Activated naive CD8-positive, alpha-beta T cell treated with anti-CD3 and anti-CD28 coated beads, Interleukin-2, amount 50 U/mL, for 24 hours (primary cell): Measurements from ENCODE around the gene CBFA2T3.
A peak's percentile ranks its signal among the peaks of the same experiment; 100 is the strongest.
"Not testable (repeated sequence)": the region's sequence is repeated elsewhere in the genome, so short reads cannot be mapped to it uniquely, and the experiment has no call there.

ENCODE experiments used
- ATAC-seq: fragments of 150-1000 bp; cut with Tn5 transposase; one replicate; pipeline ENCODE4 v1.10.0; 2021
- DNase-seq: peaks from one replicate; pipeline ENCODE4 v3.0.0; 2021
- H3K27ac Mint-ChIP-seq: one replicate; pipeline ENCODE4 v1.8.0; 2021; ENCODE audit warnings: mild to moderate bottlenecking, mixed read lengths
- H3K27me3 Mint-ChIP-seq: one replicate; pipeline ENCODE4 v1.8.0; 2021; ENCODE audit warnings: mixed read lengths
- H3K36me3 Mint-ChIP-seq: one replicate; pipeline ENCODE4 v1.8.0; 2021; ENCODE audit warnings: low read depth, mixed read lengths
- H3K4me1 Mint-ChIP-seq: one replicate; pipeline ENCODE4 v1.8.0; 2021; ENCODE audit warnings: mixed read lengths
- H3K4me3 Mint-ChIP-seq: one replicate; pipeline ENCODE4 v1.8.0; 2021; ENCODE audit warnings: mild to moderate bottlenecking, moderate library complexity, mixed read lengths
- H3K9me3 Mint-ChIP-seq: one replicate; pipeline ENCODE4 v1.8.0; 2021; ENCODE audit warnings: mixed read lengths

Gene CBFA2T3

GRCh38 chr16:88906020-88906419, 71.0 kb downstream of the CBFA2T3 start:
- Mint-ChIP-seq H3K4me3 (no peak overlapping the region), H3K9me3 (no peaks in the 10 kb centered on the region), H3K27me3 (no peaks in the 10 kb centered on the region), H3K27ac (no peak overlapping the region), H3K36me3 (no peaks in the 10 kb centered on the region), H3K4me1 (no peaks in the 10 kb centered on the region)
- DNase-seq (no peak), ATAC-seq (no peak)

GRCh38 chr16:88905563-88905962, 71.4 kb downstream of the CBFA2T3 start:
- Mint-ChIP-seq H3K9me3 (no peaks in the 10 kb centered on the region), H3K4me1 (no peaks in the 10 kb centered on the region), H3K27me3 (no peaks in the 10 kb centered on the region), H3K36me3 (no peaks in the 10 kb centered on the region), H3K27ac (no peak overlapping the region), H3K4me3 (no peak overlapping the region)
- no peak for ATAC-seq
- DNase-seq = peak; percentile 19

- no peaks in the 10 kb centered on the region for H3K9me3 Mint-ChIP-seq
- no peak for ATAC-seq
- no peak for DNase-seq
Measured at GRCh38 chr16:88904676-88905365, 72.2 kb downstream of the CBFA2T3 start.

GRCh38 chr16:88903267-88903666, 73.7 kb downstream of the CBFA2T3 start:
- no peaks in the 10 kb centered on the region for H3K4me1 Mint-ChIP-seq
- H3K36me3 Mint-ChIP-seq = no peaks in the 10 kb centered on the region
- DNase-seq (no peak), ATAC-seq (no peak)
- H3K27ac Mint-ChIP-seq = no peak overlapping the region
- no peak overlapping the region for H3K4me3 Mint-ChIP-seq
- no peaks in the 10 kb centered on the region for H3K27me3 Mint-ChIP-seq
- H3K9me3 Mint-ChIP-seq = no peaks in the 10 kb centered on the region

More at GRCh38 chr16:88904676-88905365, 72.2 kb downstream of the CBFA2T3 start:
- H3K36me3 Mint-ChIP-seq = no peaks in the 10 kb centered on the region
- H3K27ac Mint-ChIP-seq = no peak overlapping the region
- no peak overlapping the region for H3K4me3 Mint-ChIP-seq
- H3K27me3 Mint-ChIP-seq = no peaks in the 10 kb centered on the region
- no peaks in the 10 kb centered on the region for H3K4me1 Mint-ChIP-seq

GRCh38 chr16:88902744-88903143, 74.3 kb downstream of the CBFA2T3 start:
- Mint-ChIP-seq H3K36me3 (no peaks in the 10 kb centered on the region), H3K27ac (no peak overlapping the region), H3K4me1 (no peaks in the 10 kb centered on the region), H3K9me3 (no peaks in the 10 kb centered on the region), H3K27me3 (no peaks in the 10 kb centered on the region), H3K4me3 (no peak overlapping the region)
- DNase-seq (no peak), ATAC-seq (no peak)

- no peaks in the 10 kb centered on the region for H3K27me3 Mint-ChIP-seq
- H3K9me3 Mint-ChIP-seq = no peaks in the 10 kb centered on the region
- H3K4me3 Mint-ChIP-seq = no peak overlapping the region
- DNase-seq = no peak
- no peak overlapping the region for H3K27ac Mint-ChIP-seq
- H3K4me1 Mint-ChIP-seq = no peaks in the 10 kb centered on the region
- H3K36me3 Mint-ChIP-seq = no peaks in the 10 kb centered on the region
- ATAC-seq = no peak
Measured at GRCh38 chr16:88901718-88902337, 75.2 kb downstream of the CBFA2T3 start.

DNA sequence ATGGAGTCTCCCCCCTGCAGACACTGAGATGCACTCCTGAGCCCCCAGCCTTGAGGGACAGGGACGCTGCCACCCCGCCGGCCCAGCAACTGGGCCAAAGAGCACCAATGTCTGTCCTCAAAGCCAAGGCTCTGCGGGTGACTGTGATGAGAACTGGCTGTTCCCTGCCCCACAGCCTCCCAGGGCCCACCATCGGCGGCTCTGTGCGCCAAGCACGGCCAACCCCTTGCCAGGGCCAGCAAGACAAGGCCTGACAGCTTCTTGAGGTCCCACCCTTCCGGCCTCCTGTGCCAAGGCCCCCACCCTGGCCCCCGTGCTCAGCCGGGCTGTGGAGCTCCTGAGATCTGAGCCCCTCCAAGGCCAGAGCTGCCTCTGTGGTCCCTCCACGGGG, 76.3 kb downstream of the CBFA2T3 start:
- ATAC-seq (no peak), DNase-seq (no peak)
- H3K4me1 Mint-ChIP-seq = no peaks in the 10 kb centered on the region
- no peaks in the 10 kb centered on the region for H3K9me3 Mint-ChIP-seq
- no peak overlapping the region for H3K27ac Mint-ChIP-seq
- H3K27me3 Mint-ChIP-seq = no peaks in the 10 kb centered on the region
- no peak overlapping the region for H3K4me3 Mint-ChIP-seq
- no peaks in the 10 kb centered on the region for H3K36me3 Mint-ChIP-seq

GRCh38 chr16:88899901-88900661, 76.9 kb downstream of the CBFA2T3 start:
- ATAC-seq (no peak), DNase-seq (no peak)
- no peaks in the 10 kb centered on the region for H3K36me3 Mint-ChIP-seq
- H3K4me1 Mint-ChIP-seq = no peaks in the 10 kb centered on the region
- H3K9me3 Mint-ChIP-seq = no peaks in the 10 kb centered on the region
- no peaks in the 10 kb centered on the region for H3K27me3 Mint-ChIP-seq
- H3K4me3 Mint-ChIP-seq = no peak overlapping the region
- H3K27ac Mint-ChIP-seq = no peak overlapping the region

- Mint-ChIP-seq H3K27me3 (no peaks in the 10 kb centered on the region), H3K36me3 (no peaks in the 10 kb centered on the region), H3K4me1 (no peaks in the 10 kb centered on the region), H3K4me3 (no peak overlapping the region), H3K9me3 (no peaks in the 10 kb centered on the region), H3K27ac (no peak overlapping the region)
- ATAC-seq = no peak
- no peak for DNase-seq
Measured at GRCh38 chr16:88897696-88898425, 79.1 kb downstream of the CBFA2T3 start.

GRCh38 chr16:88896238-88897070, 80.6 kb downstream of the CBFA2T3 start:
- Mint-ChIP-seq H3K9me3 (no peaks in the 10 kb centered on the region), H3K27me3 (no peaks in the 10 kb centered on the region), H3K27ac (no peak overlapping the region), H3K4me3 (no peak overlapping the region), H3K4me1 (no peaks in the 10 kb centered on the region), H3K36me3 (no peaks in the 10 kb centered on the region)
- DNase-seq (no peak), ATAC-seq (no peak)

DNA sequence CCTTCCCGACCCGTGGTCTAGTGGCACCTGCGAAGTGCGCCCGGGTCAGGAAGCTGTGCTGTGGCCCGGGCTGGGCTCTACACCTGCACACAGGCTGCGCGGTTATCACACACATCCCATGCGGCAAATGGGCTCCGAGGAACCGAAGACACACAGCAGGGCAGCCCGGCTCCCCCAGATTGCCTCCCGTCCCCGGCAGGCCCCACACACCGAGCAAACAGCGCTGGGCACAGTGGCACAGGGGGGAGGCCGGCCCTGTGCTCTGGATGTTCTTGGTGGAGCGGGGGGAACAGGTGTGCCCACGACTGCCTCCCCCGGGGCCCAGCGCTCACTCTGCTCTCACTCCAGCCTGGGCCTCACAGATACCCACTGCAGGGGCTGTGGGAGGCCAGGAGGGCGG, 81.7 kb downstream of the CBFA2T3 start:
- no peaks in the 10 kb centered on the region for H3K9me3 Mint-ChIP-seq
- H3K4me3 Mint-ChIP-seq = no peak overlapping the region
- no peak for ATAC-seq

DNA sequence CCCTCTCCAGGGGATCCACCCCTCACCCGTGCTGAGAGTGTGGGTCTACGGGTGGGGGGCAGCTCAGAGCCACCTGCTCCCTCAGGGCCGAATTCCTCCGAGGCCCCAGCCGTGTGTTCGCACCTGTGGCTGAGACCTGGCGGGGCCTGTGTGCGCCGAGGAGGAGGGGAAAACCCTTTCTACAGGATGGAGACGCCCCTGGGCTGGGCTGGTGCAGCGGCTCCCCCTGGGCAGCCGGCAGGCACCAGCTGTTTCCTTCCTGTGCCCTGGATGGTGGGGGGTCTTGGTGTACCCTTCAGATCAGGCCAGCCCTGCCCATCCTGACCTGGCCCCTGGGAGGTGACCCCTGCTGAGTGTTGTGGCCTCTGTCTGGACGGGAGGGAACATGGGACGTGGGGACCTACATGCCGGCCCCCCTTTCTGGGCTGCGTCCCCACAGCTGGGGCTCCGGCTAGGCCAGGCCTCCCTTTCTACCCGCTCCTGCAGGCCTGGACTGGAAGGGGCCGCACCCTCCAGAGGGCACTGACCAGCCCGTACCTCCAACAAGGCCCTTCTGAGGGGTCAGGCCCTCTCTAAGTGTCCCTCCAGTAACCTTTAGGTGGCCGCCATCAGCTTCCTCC, 82.2 kb downstream of the CBFA2T3 start:
- DNase-seq = no peak
- Mint-ChIP-seq H3K27me3 (no peaks in the 10 kb centered on the region), H3K9me3 (no peaks in the 10 kb centered on the region), H3K4me3 (no peak overlapping the region), H3K4me1 (no peaks in the 10 kb centered on the region), H3K27ac (no peak overlapping the region), H3K36me3 (no peaks in the 10 kb centered on the region)
- no peak for ATAC-seq

More for the DNA sequence above, 81.7 kb downstream of the CBFA2T3 start:
- Mint-ChIP-seq H3K36me3 (no peaks in the 10 kb centered on the region), H3K4me1 (no peaks in the 10 kb centered on the region), H3K27ac (no peak overlapping the region), H3K27me3 (no peaks in the 10 kb centered on the region)
- DNase-seq = no peak

- not testable (repeated sequence) for ATAC-seq, H3K27ac Mint-ChIP-seq, DNase-seq, H3K9me3 Mint-ChIP-seq, H3K36me3 Mint-ChIP-seq, H3K4me1 Mint-ChIP-seq, H3K4me3 Mint-ChIP-seq, H3K27me3 Mint-ChIP-seq
Measured at GRCh38 chr16:88894266-88894665, 82.7 kb downstream of the CBFA2T3 start.
